Ascending aorta (tissue), 2 donors: ENCODE data around the gene PRKCG. TPM values are rescaled to one million over a fixed set of nuclear protein-coding genes. Genes with fewer than 3 reads are reported as not detected.

Experiments
- DNase-seq, 2 donors: peaks; one replicate each; pipeline ENCODE4 v3.0.0-alpha.2; 2019; ENCODE audit warnings: low spot score in 2 of 2
- H3K27ac ChIP-seq, 2 donors: fragments of 200-600 bp; sonication (generic); one replicate each; pipeline ENCODE4 v1.5.1; 2016 to 2017; ENCODE audit warnings: mild to moderate bottlenecking in 1 of 2
- H3K27me3 ChIP-seq: fragments of 200-600 bp; sonication (generic); one replicate; pipeline ENCODE4 v1.5.1; 2017
- H3K36me3 ChIP-seq, 2 donors: fragments of 200-600 bp; sonication (generic); one replicate each; pipeline ENCODE4 v1.5.1; 2016
- H3K4me1 ChIP-seq, 2 donors: fragments of 200-600 bp; sonication (generic); one replicate each; pipeline ENCODE4 v1.5.1; 2016 to 2017; ENCODE audit warnings: mild to moderate bottlenecking in 1 of 2
- H3K4me3 ChIP-seq, 2 donors: fragments of 200-600 bp; sonication (generic); one replicate each; pipeline ENCODE4 v1.5.1; 2016 to 2017; ENCODE audit warnings: mild to moderate bottlenecking in 1 of 2
- H3K9me3 ChIP-seq, 2 donors: fragments of 200-600 bp; sonication (generic); one replicate each; pipeline ENCODE4 v1.5.1; 2016
- intact Hi-C: fragments of 100-400 bp; cut with DNase I; formaldehyde crosslinking; loops from one replicate; pipeline ENCODE4 v1.15.1; 2023
- total RNA-seq: library from RNA; depleted of rRNA; stranded (reverse); fragments of >200 nt; gene quantifications from one replicate; pipeline ENCODE4 v1.1.0, GENCODE V29; 2016
- TF ChIP-seq, protein P1 (sequence below), 3 experiments: fragments of 200-600 bp in 2 of 3; fragments of 450-650 bp in 1 of 3; sonication (generic) in 2 of 3; IDR thresholded peaks; one replicate each; pipeline ENCODE4 v1.5.1; 2016 to 2019; ENCODE audit warnings: antibody characterized with exemption in 3 of 3, mild to moderate bottlenecking in 1 of 3, moderate library complexity in 1 of 3

The PRKCG gene
- total RNA-seq, 1 donor from 2014 or later, result not detected

DNA sequence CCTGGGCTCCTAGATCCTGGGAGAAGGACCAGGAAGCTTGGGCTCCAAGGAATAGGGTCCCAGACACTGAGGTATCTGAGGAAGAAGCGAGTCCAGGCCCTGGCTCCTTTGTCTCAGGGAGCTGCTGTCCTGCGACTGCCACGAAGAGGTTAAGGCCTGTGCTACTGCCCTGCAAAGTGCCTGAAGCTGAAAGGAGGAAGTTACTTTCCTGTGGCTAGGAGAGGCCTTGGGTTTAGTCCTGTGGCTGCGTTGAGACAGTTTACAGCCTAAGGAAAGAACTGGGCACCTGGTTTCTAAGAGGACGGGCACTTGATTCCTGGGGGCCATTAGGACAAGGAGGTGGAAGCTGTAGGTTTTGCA, 11.5 kb upstream of the PRKCG start:
- Histone ChIP-seq H3K4me1 (peaks cover 3 to 37% of the 10 kb centered on the region in 2 donors), H3K27me3 (no peaks in the 10 kb centered on the region), H3K9me3 (no peaks in the 10 kb centered on the region), H3K36me3 (peaks cover 44 to 50% of the 10 kb centered on the region in 2 donors), H3K27ac (peak overlapping the region; percentile 98 to 99), H3K4me3 (peak overlapping the region in 1 of 2 donors; percentile 86)
- intact Hi-C loops, result loop anchor here (10.0 kb wide), 1 partner anchor 1946 kb away; the partner anchor contains the start of gene ZNF613
- DNase-seq, result no peak
- TF ChIP-seq, protein P1, sequence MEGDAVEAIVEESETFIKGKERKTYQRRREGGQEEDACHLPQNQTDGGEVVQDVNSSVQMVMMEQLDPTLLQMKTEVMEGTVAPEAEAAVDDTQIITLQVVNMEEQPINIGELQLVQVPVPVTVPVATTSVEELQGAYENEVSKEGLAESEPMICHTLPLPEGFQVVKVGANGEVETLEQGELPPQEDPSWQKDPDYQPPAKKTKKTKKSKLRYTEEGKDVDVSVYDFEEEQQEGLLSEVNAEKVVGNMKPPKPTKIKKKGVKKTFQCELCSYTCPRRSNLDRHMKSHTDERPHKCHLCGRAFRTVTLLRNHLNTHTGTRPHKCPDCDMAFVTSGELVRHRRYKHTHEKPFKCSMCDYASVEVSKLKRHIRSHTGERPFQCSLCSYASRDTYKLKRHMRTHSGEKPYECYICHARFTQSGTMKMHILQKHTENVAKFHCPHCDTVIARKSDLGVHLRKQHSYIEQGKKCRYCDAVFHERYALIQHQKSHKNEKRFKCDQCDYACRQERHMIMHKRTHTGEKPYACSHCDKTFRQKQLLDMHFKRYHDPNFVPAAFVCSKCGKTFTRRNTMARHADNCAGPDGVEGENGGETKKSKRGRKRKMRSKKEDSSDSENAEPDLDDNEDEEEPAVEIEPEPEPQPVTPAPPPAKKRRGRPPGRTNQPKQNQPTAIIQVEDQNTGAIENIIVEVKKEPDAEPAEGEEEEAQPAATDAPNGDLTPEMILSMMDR (IDR thresholded peaks at IDR 0.05), result no peak

DNA sequence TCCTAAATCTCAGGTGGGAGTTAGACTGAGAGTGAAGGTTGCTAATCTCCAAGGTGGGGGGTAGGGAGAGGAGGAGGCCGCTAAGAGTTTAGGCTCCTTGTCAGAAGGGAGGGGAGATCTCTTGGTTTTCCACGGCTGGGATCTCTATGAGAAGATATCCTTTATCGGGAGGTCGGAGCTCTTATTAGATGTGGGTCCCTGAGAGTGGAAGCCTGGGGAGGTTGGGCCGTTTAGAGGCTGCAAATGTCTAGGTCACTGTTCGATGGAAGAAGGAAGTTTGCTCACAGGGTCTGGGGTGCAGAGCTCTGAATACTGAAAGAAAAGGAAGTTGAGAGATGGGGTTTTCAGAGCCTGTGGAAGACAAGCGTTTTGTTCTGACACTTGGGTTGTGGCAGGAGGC, 10.5 kb upstream of the PRKCG start:
- Histone ChIP-seq H3K9me3 (no peaks in the 10 kb centered on the region), H3K36me3 (peaks cover 44 to 60% of the 10 kb centered on the region in 2 donors), H3K27ac (no peak overlapping the region), H3K4me3 (peak overlapping the region in 1 of 2 donors; percentile 24), H3K27me3 (no peaks in the 10 kb centered on the region), H3K4me1 (peaks cover 3 to 33% of the 10 kb centered on the region in 2 donors)
- no peak for DNase-seq
- TF ChIP-seq, protein P1 (IDR thresholded peaks at IDR 0.05), result no peak
- intact Hi-C loops, result loop anchor here (10.0 kb wide), 1 partner anchor 1947 kb away; the partner anchor contains the start of gene ZNF613

DNA sequence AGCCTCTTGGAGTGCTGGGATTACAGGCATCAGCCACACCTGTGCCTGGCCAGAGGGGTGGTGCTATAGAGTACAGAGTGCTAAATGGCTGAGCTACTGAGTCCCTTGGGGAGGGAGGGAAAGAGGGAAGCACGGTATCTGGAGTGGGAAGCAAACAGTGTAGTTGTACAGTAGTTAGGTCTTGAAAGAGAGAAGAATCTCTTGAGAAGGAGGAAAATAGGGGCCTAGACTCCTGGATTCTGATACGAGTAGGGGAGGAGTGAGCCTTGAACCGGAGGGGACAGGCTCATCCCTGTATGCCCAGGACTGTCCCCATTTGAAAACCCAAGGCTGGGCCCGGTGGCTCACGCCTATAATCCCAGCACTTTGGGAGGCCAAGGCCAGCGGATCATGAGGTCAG, 9.2 kb upstream of the PRKCG start:
- H3K27ac ChIP-seq, result no peak overlapping the region
- TF ChIP-seq, protein P1 (IDR thresholded peaks at IDR 0.05), result no peak
- intact Hi-C loops, result loop anchor here (10.0 kb wide), 1 partner anchor 1948 kb away; the partner anchor contains the start of gene ZNF613
- H3K4me1 ChIP-seq, result peaks cover 3 to 26% of the 10 kb centered on the region in 2 donors
- no peaks in the 10 kb centered on the region for H3K27me3 ChIP-seq
- no peaks in the 10 kb centered on the region for H3K9me3 ChIP-seq
- no peak for DNase-seq
- H3K36me3 ChIP-seq, result peaks cover 44 to 62% of the 10 kb centered on the region in 2 donors
- no peak overlapping the region for H3K4me3 ChIP-seq

DNA sequence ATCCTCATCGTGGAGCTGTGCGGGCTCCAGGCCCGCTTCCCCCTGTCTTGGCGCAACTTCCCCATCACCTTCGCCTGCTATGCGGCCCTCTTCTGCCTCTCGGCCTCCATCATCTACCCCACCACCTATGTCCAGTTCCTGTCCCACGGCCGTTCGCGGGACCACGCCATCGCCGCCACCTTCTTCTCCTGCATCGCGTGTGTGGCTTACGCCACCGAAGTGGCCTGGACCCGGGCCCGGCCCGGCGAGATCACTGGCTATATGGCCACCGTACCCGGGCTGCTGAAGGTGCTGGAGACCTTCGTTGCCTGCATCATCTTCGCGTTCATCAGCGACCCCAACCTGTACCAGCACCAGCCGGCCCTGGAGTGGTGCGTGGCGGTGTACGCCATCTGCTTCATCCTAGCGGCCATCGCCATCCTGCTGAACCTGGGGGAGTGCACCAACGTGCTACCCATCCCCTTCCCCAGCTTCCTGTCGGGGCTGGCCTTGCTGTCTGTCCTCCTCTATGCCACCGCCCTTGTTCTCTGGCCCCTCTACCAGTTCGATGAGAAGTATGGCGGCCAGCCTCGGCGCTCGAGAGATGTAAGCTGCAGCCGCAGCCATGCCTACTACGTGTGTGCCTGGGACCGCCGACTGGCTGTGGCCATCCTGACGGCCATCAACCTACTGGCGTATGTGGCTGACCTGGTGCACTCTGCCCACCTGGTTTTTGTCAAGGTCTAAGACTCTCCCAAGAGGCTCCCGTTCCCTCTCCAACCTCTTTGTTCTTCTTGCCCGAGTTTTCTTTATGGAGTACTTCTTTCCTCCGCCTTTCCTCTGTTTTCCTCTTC, 8.0 kb upstream of the PRKCG start:
- TF ChIP-seq, protein P1 (IDR thresholded peaks at IDR 0.05), result no peak
- no peak overlapping the region for H3K4me3 ChIP-seq
- no peaks in the 10 kb centered on the region for H3K9me3 ChIP-seq
- intact Hi-C loops, result loop anchor here (10.0 kb wide), 1 partner anchor 1949 kb away; the partner anchor contains the start of gene ZNF613
- no peak for DNase-seq
- peaks cover 3 to 30% of the 10 kb centered on the region in 2 donors for H3K4me1 ChIP-seq
- H3K27ac ChIP-seq, result no peak overlapping the region
- no peaks in the 10 kb centered on the region for H3K27me3 ChIP-seq
- peaks cover 44 to 62% of the 10 kb centered on the region in 2 donors for H3K36me3 ChIP-seq

DNA sequence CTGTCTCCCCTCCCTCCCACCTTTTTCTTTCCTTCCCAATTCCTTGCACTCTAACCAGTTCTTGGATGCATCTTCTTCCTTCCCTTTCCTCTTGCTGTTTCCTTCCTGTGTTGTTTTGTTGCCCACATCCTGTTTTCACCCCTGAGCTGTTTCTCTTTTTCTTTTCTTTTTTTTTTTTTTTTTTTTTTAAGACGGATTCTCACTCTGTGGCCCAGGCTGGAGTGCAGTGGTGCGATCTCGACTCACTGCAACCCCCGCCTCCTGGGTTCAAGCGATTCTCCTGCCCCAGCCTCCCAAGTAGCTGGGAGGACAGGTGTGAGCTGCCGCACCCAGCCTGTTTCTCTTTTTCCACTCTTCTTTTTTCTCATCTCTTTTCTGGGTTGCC, 7.4 kb upstream of the PRKCG start:
- Histone ChIP-seq H3K36me3 (peaks cover 44 to 62% of the 10 kb centered on the region in 2 donors), H3K27ac (no peak overlapping the region), H3K4me1 (peaks cover 3 to 33% of the 10 kb centered on the region in 2 donors), H3K27me3 (no peaks in the 10 kb centered on the region), H3K4me3 (no peak overlapping the region), H3K9me3 (no peaks in the 10 kb centered on the region)
- no peak for DNase-seq
- intact Hi-C loops, result loop anchor here (10.0 kb wide), 1 partner anchor 1950 kb away; the partner anchor contains the start of gene ZNF613
- TF ChIP-seq, protein P1 (IDR thresholded peaks at IDR 0.05), result no peak
